OCI-LY1 (cell line): ENCODE measurements around the gene PTPRG.
"Not testable (repeated sequence)": the region's sequence is repeated elsewhere in the genome, so short reads cannot be mapped to it uniquely, and the experiment has no call there.

ENCODE experiments used
- H2AFZ ChIP-seq: fragments of 200-600 bp; sonication (generic), shearing (Covaris generic); 2 replicates; pipeline ENCODE4 v1.6.0; 2014; ENCODE audit warnings: antibody characterized with exemption, mild to moderate bottlenecking, low read length
- H3F3A ChIP-seq: fragments of 200-600 bp; sonication (generic), shearing (Covaris generic); 2 replicates; pipeline ENCODE4 v1.6.0; 2014; ENCODE audit warnings: mild to moderate bottlenecking, antibody characterized with exemption, low read length, moderate library complexity; ENCODE audit not compliant: insufficient read depth
- H3K27ac ChIP-seq: fragments of 200-600 bp; sonication (generic); 2 replicates; pipeline ENCODE4 v1.5.1; 2014; ENCODE audit warnings: low read length, mixed run types, mild to moderate bottlenecking, low read depth; ENCODE audit not compliant: poor library complexity, severe bottlenecking
- H3K27me3 ChIP-seq: fragments of 200-600 bp; sonication (generic); 2 replicates; pipeline ENCODE4 v1.6.0; 2014; ENCODE audit warnings: antibody characterized with exemption, mild to moderate bottlenecking, low read length, moderate library complexity; ENCODE audit not compliant: insufficient read depth
- H3K36me3 ChIP-seq: fragments of 200-600 bp; sonication (generic); 2 replicates; pipeline ENCODE4 v1.6.1; 2014; ENCODE audit warnings: mild to moderate bottlenecking, antibody characterized with exemption, low read length, moderate library complexity, mixed read lengths; ENCODE audit not compliant: insufficient read depth
- H3K4me1 ChIP-seq: fragments of 200-600 bp; sonication (generic); 2 replicates; pipeline ENCODE4 v1.5.1; 2014; ENCODE audit warnings: mild to moderate bottlenecking, low read length, moderate library complexity; ENCODE audit not compliant: insufficient read depth, severe bottlenecking
- H3K4me2 ChIP-seq: fragments of 200-600 bp; sonication (generic), shearing (Covaris generic); 2 replicates; pipeline ENCODE4 v1.6.1; 2014; ENCODE audit warnings: low read length
- H3K4me3 ChIP-seq: fragments of 200-600 bp; sonication (generic); 2 replicates; pipeline ENCODE4 v1.5.1; 2014; ENCODE audit warnings: low read length, low read depth, mild to moderate bottlenecking, mixed read lengths; ENCODE audit not compliant: poor library complexity, severe bottlenecking
- H3K79me2 ChIP-seq: fragments of 200-600 bp; shearing (Covaris generic); 2 replicates; pipeline ENCODE4 v1.6.1; 2016; ENCODE audit warnings: mixed run types, low read length, mixed read lengths; ENCODE audit not compliant: insufficient read depth
- H3K9ac ChIP-seq: fragments of 200-600 bp; sonication (generic), shearing (Covaris generic); 2 replicates; pipeline ENCODE4 v1.6.1; 2014; ENCODE audit warnings: mild to moderate bottlenecking, low read length, mixed read lengths
- H3K9me2 ChIP-seq: fragments of 200-600 bp; sonication (generic), shearing (Covaris generic); 2 replicates; pipeline ENCODE4 v1.6.1; 2014; ENCODE audit warnings: low read depth, mild to moderate bottlenecking, low read length, mixed read lengths
- H3K9me3 ChIP-seq: fragments of 200-600 bp; shearing (Covaris generic); 2 replicates; pipeline ENCODE4 v1.6.1; 2014; ENCODE audit warnings: low read length, mixed read lengths
- H4K20me1 ChIP-seq: fragments of 200-600 bp; sonication (generic), shearing (Covaris generic); 2 replicates; pipeline ENCODE4 v1.6.0; 2016; ENCODE audit warnings: mild to moderate bottlenecking, low read length; ENCODE audit not compliant: insufficient read depth
- EZH2 ChIP-seq: fragments of 200-600 bp; sonication (generic), shearing (Covaris generic); IDR thresholded peaks from 2 replicates; pipeline ENCODE4 v1.8.0; 2017; ENCODE audit warnings: borderline replicate concordance, mixed run types, mild to moderate bottlenecking, antibody characterized with exemption, low read length, moderate library complexity, mixed read lengths
- TF ChIP-seq, protein P1 (sequence below): fragments of 200-600 bp; sonication (generic), shearing (Covaris generic); IDR thresholded peaks from 2 replicates; pipeline ENCODE4 v1.5.1; 2017; ENCODE audit warnings: mild to moderate bottlenecking, antibody characterized with exemption, low read length, moderate library complexity, mixed read lengths

The PTPRG gene

GRCh38 chr3:61758839-61759238 lies 197.5 kb downstream of the PTPRG start:
- no peak overlapping the region for H3K27ac ChIP-seq
- no peak overlapping the region for H3K9ac ChIP-seq
- H2AFZ ChIP-seq = no peak overlapping the region
- H3K36me3 ChIP-seq = no peaks in the 10 kb centered on the region
- no peak for TF ChIP-seq EZH2
- TF ChIP-seq, protein P1, sequence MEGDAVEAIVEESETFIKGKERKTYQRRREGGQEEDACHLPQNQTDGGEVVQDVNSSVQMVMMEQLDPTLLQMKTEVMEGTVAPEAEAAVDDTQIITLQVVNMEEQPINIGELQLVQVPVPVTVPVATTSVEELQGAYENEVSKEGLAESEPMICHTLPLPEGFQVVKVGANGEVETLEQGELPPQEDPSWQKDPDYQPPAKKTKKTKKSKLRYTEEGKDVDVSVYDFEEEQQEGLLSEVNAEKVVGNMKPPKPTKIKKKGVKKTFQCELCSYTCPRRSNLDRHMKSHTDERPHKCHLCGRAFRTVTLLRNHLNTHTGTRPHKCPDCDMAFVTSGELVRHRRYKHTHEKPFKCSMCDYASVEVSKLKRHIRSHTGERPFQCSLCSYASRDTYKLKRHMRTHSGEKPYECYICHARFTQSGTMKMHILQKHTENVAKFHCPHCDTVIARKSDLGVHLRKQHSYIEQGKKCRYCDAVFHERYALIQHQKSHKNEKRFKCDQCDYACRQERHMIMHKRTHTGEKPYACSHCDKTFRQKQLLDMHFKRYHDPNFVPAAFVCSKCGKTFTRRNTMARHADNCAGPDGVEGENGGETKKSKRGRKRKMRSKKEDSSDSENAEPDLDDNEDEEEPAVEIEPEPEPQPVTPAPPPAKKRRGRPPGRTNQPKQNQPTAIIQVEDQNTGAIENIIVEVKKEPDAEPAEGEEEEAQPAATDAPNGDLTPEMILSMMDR = no peak
- no peaks in the 10 kb centered on the region for H4K20me1 ChIP-seq
- no peaks in the 10 kb centered on the region for H3K27me3 ChIP-seq
- no peaks in the 10 kb centered on the region for H3K4me1 ChIP-seq
- no peak overlapping the region for H3K4me3 ChIP-seq
- H3K79me2 ChIP-seq = no peaks in the 10 kb centered on the region
- no peaks in the 10 kb centered on the region for H3F3A ChIP-seq
- H3K9me2 ChIP-seq = no peaks in the 10 kb centered on the region
- H3K9me3 ChIP-seq = no peaks in the 10 kb centered on the region
- H3K4me2 ChIP-seq = no peak overlapping the region

GRCh38 chr3:61760783-61761182 lies 199.4 kb downstream of the PTPRG start:
- not testable (repeated sequence) for H3K9ac ChIP-seq, H3K27me3 ChIP-seq, H3K27ac ChIP-seq, H3F3A ChIP-seq, H3K4me3 ChIP-seq, H2AFZ ChIP-seq, H3K9me3 ChIP-seq, H4K20me1 ChIP-seq, H3K4me2 ChIP-seq, H3K36me3 ChIP-seq, H3K4me1 ChIP-seq, H3K79me2 ChIP-seq, H3K9me2 ChIP-seq

DNA sequence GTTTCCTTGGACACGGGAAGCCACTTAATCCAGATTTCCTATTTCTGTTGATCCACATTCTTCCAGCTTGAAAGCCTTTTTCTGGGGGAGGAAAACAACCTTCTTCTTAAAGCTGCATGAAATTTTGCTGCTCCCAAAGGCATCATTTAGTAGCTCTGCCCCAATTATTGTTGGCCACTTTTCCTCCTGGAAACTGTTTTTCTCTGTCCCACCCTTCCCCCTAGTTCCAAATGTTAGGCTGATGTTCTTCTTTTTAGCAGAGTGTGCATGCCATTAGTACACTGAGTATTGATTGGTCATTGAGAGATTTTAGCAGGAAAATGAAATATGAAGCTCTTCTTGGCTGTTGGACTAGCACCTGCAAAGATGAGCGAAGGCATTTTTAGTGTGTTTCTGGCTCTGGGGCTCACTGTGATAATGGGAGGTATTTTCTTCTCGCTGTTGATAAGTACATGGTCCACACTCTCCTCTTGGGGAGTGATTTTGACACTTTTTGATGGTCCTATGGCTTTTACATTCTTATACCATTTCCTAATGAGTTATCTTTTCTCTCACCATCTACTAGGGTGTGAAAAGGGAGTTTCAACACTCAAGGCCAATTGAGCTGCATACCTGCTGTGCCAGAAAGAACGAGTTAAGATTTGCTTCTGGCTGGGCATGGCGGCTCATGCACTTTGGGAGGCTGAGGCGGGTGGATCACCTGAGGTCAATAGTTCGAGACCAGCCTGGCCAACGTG lies 200.5 kb downstream of the PTPRG start:
- no peaks in the 10 kb centered on the region for H3K4me1 ChIP-seq
- no peaks in the 10 kb centered on the region for H3K27me3 ChIP-seq
- H3K4me2 ChIP-seq = no peak overlapping the region
- TF ChIP-seq, protein P1 = no peak
- TF ChIP-seq EZH2 = no peak
- no peak overlapping the region for H2AFZ ChIP-seq
- no peaks in the 10 kb centered on the region for H4K20me1 ChIP-seq
- H3F3A ChIP-seq = no peaks in the 10 kb centered on the region
- no peaks in the 10 kb centered on the region for H3K79me2 ChIP-seq
- no peak overlapping the region for H3K27ac ChIP-seq
- no peaks in the 10 kb centered on the region for H3K36me3 ChIP-seq
- H3K9ac ChIP-seq = no peak overlapping the region
- no peak overlapping the region for H3K4me3 ChIP-seq
- H3K9me3 ChIP-seq = no peaks in the 10 kb centered on the region
- H3K9me2 ChIP-seq = no peaks in the 10 kb centered on the region
